ENCODE data around the gene TNFAIP8L3.

The TNFAIP8L3 gene

GRCh38 chr15:51100785-51101489 is 6.2 kb upstream of the TNFAIP8L3 start:
- H3K27ac ChIP-seq = no peak overlapping the region
- ChIA-PET POLR2A (ENCODE audit: low non-redundant PET) (no interaction called here), CTCF (interaction anchor here (0.7 kb wide), 1 partner anchor 18 kb away, joined by 6 read pairs; no protein-coding TSS in a partner anchor)
- TF ChIP-seq, protein P1, sequence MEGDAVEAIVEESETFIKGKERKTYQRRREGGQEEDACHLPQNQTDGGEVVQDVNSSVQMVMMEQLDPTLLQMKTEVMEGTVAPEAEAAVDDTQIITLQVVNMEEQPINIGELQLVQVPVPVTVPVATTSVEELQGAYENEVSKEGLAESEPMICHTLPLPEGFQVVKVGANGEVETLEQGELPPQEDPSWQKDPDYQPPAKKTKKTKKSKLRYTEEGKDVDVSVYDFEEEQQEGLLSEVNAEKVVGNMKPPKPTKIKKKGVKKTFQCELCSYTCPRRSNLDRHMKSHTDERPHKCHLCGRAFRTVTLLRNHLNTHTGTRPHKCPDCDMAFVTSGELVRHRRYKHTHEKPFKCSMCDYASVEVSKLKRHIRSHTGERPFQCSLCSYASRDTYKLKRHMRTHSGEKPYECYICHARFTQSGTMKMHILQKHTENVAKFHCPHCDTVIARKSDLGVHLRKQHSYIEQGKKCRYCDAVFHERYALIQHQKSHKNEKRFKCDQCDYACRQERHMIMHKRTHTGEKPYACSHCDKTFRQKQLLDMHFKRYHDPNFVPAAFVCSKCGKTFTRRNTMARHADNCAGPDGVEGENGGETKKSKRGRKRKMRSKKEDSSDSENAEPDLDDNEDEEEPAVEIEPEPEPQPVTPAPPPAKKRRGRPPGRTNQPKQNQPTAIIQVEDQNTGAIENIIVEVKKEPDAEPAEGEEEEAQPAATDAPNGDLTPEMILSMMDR (conservative IDR thresholded peaks at IDR 0.05; ENCODE audit: low read depth) = no peak
- DNase-seq (ENCODE audit: low spot score) = no peak

- TF ChIP-seq, protein P1 (conservative IDR thresholded peaks at IDR 0.05; ENCODE audit: low read depth) = no peak
- CTCF ChIA-PET = interaction anchor here (0.6 kb wide), 2 partner anchors 124 to 729 kb away, joined by 3 to 4 read pairs; no protein-coding TSS in a partner anchor
- DNase-seq (ENCODE audit: low spot score) = no peak
- no peak overlapping the region for H3K27ac ChIP-seq
- POLR2A ChIA-PET (ENCODE audit: low non-redundant PET) = no interaction called here
Measured at GRCh38 chr15:51099185-51099584, 4.5 kb upstream of the TNFAIP8L3 start.

- TF ChIP-seq, protein P1 (conservative IDR thresholded peaks at IDR 0.05; ENCODE audit: low read depth) = no peak
- H3K27ac ChIP-seq = no peak overlapping the region
- no peak for DNase-seq (ENCODE audit: low spot score)
- CTCF ChIA-PET = interaction anchor here (0.6 kb wide), 2 partner anchors 21 to 423 kb away, joined by 5 to 8 read pairs; no protein-coding TSS in a partner anchor
- POLR2A ChIA-PET (ENCODE audit: low non-redundant PET) = no interaction called here
Measured at GRCh38 chr15:51098331-51098619, 3.6 kb upstream of the TNFAIP8L3 start.

GRCh38 chr15:51097553-51098330 is 3.0 kb upstream of the TNFAIP8L3 start:
- TF ChIP-seq, protein P1 (conservative IDR thresholded peaks at IDR 0.05; ENCODE audit: low read depth) = no peak
- no peak overlapping the region for H3K27ac ChIP-seq
- ChIA-PET CTCF (interaction anchor here (0.6 to 0.8 kb wide), 2 partner anchors 22 to 407 kb away, joined by 4 to 5 read pairs; no protein-coding TSS in a partner anchor), POLR2A (ENCODE audit: low non-redundant PET) (no interaction called here)
- DNase-seq (ENCODE audit: low spot score) = peak; percentile 59

- no peak for DNase-seq (ENCODE audit: low spot score)
- POLR2A ChIA-PET (ENCODE audit: low non-redundant PET) = no interaction called here
- no peak overlapping the region for H3K27ac ChIP-seq
- TF ChIP-seq, protein P1 (conservative IDR thresholded peaks at IDR 0.05; ENCODE audit: low read depth) = no peak
- CTCF ChIA-PET = interaction anchor here (0.7 kb wide), 1 partner anchor 515 kb away, joined by 3 read pairs; no protein-coding TSS in a partner anchor
Measured at GRCh38 chr15:51096976-51097375, 2.3 kb upstream of the TNFAIP8L3 start.

DNA sequence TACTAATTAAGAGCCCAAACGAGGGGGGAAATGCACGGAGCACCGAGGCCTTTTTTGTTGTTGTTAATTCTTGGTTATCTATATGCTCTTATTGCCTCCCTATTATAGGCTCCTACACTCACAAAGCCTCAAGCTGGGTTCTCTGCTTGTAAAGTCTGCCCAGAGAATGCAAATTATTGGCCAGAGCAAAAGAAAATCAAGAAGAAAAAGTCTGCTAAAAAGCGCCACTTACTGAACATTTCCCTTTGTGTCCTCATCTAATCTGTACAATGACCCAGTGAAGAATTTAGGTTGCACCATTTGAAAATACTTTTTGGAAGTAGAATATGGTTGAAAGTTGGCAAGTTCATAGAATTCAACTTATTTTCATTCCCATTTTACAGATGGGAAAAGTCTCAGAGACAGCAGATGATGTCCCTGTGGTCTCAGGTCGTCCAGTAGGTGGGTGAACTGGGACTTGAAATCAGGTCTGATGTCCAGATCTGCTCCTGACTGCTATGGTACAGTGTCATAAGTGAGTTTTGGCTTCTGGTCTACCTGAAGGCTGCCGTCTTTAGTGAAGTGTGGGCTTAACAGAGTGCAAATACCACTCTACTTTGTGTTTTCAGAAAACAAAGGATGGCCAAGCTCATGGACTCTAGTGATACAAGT is 1.1 kb upstream of the TNFAIP8L3 start:
- TF ChIP-seq, protein P1 (conservative IDR thresholded peaks at IDR 0.05; ENCODE audit: low read depth) = no peak
- CTCF ChIA-PET = no interaction called here
- POLR2A ChIA-PET (ENCODE audit: low non-redundant PET) = no interaction called here
- no peak for DNase-seq (ENCODE audit: low spot score)
- H3K27ac ChIP-seq = no peak overlapping the region
